Activated CD4-positive, alpha-beta memory T cell treated with anti-CD3 and anti-CD28 coated beads, Interleukin-2, amount 10 ng/mL, durations not matched to agents 7 days and 5 days (primary cell): ENCODE results near the gene MYO7A. TPM values are rescaled to one million over a fixed set of nuclear protein-coding genes. Genes with fewer than 3 reads are reported as not detected.

ENCODE experiments used
- CTCF ChIA-PET: fragments of 350-600 bp; sonication (Branson Sonifier 250); formaldehyde crosslinking; loops from one replicate; lab custom pipeline; 2021; ENCODE audit warnings: antibody characterized with exemption, inconsistent platforms; lab: Charles Lee
- POLR2A ChIA-PET: fragments of 350-600 bp; sonication (Branson Sonifier 250); formaldehyde crosslinking; loops from one replicate; lab custom pipeline; 2021; ENCODE audit warnings: antibody characterized with exemption; lab: Charles Lee
- DNase-seq: peaks from one replicate; pipeline ENCODE4 v3.0.0-alpha.2; 2020
- H3K27ac Mint-ChIP-seq: one replicate; pipeline ENCODE4 v1.8.0; 2021; ENCODE audit warnings: mild to moderate bottlenecking, mixed read lengths
- H3K27me3 Mint-ChIP-seq: one replicate; pipeline ENCODE4 v1.8.0; 2021; ENCODE audit warnings: mixed read lengths
- H3K36me3 Mint-ChIP-seq: one replicate; pipeline ENCODE4 v1.8.0; 2021; ENCODE audit warnings: low read depth, mixed read lengths
- H3K4me1 Mint-ChIP-seq: one replicate; pipeline ENCODE4 v1.8.0; 2021; ENCODE audit warnings: mixed read lengths
- H3K4me3 Mint-ChIP-seq: one replicate; pipeline ENCODE4 v1.8.0; 2021; ENCODE audit warnings: mild to moderate bottlenecking, mixed read lengths
- H3K9me3 Mint-ChIP-seq: one replicate; pipeline ENCODE4 v1.8.0; 2021; ENCODE audit warnings: mixed read lengths
- total RNA-seq, 2 experiments: library from RNA; stranded (reverse); gene quantifications; one replicate each; pipeline ENCODE4 v1.2.3, GENCODE V29; 2021

MYO7A gene
- total RNA-seq, 2 experiments from 2014 or later: 0.35 to 0.50 TPM

- H3K27ac Mint-ChIP-seq: no peak overlapping the region
- CTCF ChIA-PET: no interaction called here
Measured at GRCh38 chr11:77158041-77158695, 30.1 kb downstream of the MYO7A start.

DNA sequence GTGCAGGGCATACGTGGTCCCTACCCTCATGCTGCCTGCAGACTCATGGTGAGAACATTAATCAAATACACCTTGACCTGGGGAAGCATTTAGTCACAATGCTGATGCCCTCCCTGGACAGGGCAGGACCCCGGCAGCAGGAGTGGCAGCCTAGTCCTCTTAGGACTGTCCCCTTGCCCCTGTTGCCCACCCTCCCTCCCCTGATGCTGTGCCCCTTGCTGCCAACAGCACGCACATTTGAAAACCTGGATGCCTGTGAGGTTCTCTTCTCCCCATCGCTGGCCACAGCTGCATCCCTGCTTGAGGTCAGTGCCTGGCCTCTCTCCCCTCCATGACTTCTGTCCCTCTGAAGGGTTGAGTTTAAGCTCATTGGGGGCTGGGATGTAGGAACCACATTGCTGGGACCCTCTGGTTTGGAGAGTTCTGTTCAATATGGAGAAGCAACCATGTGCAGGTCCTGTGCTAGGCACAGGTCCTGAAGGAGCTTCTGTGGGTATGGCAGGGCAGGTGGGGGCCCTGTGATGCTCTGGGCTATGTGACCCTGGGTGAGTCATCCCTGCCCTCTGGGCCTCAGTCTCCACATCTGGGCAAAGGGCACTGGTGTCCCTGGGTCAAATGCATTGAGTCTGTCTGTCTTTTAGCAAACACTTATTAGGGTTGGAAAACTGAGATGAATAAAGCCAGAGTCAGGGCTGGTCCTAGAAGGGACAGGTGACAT is 31.3 kb downstream of the MYO7A start:
- ChIA-PET CTCF (no interaction called here), POLR2A (no interaction called here)
- DNase-seq: no peak
- no peak overlapping the region for H3K4me3 Mint-ChIP-seq
- H3K9me3 Mint-ChIP-seq: no peaks in the 10 kb centered on the region
- H3K36me3 Mint-ChIP-seq: no peaks in the 10 kb centered on the region
- H3K27ac Mint-ChIP-seq: no peak overlapping the region
- H3K4me1 Mint-ChIP-seq: peaks cover 10% of the 10 kb centered on the region
- peaks cover 2% of the 10 kb centered on the region for H3K27me3 Mint-ChIP-seq

More at GRCh38 chr11:77158041-77158695, 30.1 kb downstream of the MYO7A start:
- Mint-ChIP-seq H3K4me1 (peaks cover 19% of the 10 kb centered on the region), H3K36me3 (no peaks in the 10 kb centered on the region), H3K4me3 (no peak overlapping the region), H3K27me3 (no peaks in the 10 kb centered on the region), H3K9me3 (no peaks in the 10 kb centered on the region)
- no peak for DNase-seq
- POLR2A ChIA-PET: no interaction called here

DNA sequence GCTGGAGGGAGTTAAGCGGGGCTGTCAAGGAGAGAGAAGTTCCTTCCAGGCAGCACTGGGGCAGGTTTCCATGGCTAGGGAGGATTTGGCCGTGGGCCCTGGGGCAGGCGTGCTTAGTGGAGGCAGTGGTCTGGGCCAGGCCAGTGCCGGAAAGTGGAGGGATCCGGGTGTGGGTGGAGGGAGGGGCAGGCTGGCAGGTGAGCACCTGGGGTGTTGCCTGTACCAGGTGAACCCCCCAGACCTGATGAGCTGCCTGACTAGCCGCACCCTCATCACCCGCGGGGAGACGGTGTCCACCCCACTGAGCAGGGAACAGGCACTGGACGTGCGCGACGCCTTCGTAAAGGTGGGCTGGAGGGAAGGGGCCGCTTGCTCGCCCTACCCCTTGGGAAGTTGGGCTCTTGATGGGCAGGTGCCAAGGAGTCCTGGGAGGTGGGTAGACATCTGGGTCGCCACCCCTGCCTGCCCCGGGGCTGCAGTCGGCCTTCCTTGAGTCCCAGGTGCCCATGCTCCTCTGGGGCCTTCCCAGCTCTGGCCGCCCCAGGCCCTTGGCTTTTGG is 32.0 kb downstream of the MYO7A start:
- DNase-seq: no peak
- Mint-ChIP-seq H3K4me1 (peaks cover 4% of the 10 kb centered on the region), H3K9me3 (no peaks in the 10 kb centered on the region), H3K27ac (no peak overlapping the region), H3K36me3 (no peaks in the 10 kb centered on the region), H3K4me3 (no peak overlapping the region), H3K27me3 (peaks cover 2% of the 10 kb centered on the region)
- ChIA-PET POLR2A (no interaction called here), CTCF (no interaction called here)

GRCh38 chr11:77163271-77163670 is 35.2 kb downstream of the MYO7A start:
- no peaks in the 10 kb centered on the region for H3K36me3 Mint-ChIP-seq
- no peak overlapping the region for H3K27ac Mint-ChIP-seq
- H3K9me3 Mint-ChIP-seq: no peaks in the 10 kb centered on the region
- no peak overlapping the region for H3K4me3 Mint-ChIP-seq
- H3K4me1 Mint-ChIP-seq: no peaks in the 10 kb centered on the region
- no peak for DNase-seq
- ChIA-PET POLR2A (no interaction called here), CTCF (no interaction called here)
- peaks cover 2% of the 10 kb centered on the region for H3K27me3 Mint-ChIP-seq

DNA sequence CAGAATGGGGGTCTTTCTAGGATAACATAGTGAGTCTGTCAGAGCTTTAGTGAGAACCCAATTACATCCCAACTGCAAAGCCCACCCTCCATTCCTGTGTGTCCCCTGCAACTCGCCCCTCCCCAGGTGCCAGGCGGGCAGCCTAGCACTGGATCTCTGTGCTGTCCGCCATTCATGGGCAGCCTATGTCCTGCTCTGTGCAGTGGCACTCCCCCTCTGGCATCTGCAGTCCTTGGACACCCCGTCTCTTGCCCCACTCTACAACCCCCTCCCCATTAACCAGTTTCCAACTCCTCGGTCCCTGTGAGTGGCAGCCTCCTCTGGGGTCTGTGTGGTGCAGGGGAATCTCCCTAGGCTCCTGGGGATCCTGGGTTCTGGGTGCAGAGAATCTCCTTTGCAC is 37.0 kb downstream of the MYO7A start:
- ChIA-PET POLR2A (no interaction called here), CTCF (no interaction called here)
- H3K9me3 Mint-ChIP-seq: no peaks in the 10 kb centered on the region
- no peaks in the 10 kb centered on the region for H3K36me3 Mint-ChIP-seq
- H3K27me3 Mint-ChIP-seq: peaks cover 2% of the 10 kb centered on the region
- H3K4me1 Mint-ChIP-seq: no peaks in the 10 kb centered on the region
- no peak overlapping the region for H3K27ac Mint-ChIP-seq
- no peak for DNase-seq
- H3K4me3 Mint-ChIP-seq: no peak overlapping the region

DNA sequence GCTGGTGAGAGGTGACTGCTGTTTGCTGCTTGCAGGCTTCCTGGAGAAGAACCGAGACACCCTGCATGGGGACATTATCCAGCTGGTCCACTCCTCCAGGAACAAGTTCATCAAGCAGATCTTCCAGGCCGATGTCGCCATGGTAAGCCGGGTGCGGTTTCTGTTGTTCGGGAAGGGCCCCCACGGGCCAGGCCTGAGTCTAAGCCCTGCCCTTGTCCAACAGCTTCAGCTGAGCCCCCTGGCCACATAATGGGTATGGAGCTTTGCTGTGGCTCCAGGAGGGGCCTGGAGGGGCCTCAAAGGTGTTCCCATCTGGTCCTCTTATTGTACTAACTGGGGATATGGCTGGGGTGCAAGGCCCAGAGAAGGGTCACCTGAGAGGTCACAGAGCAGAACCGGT is 38.0 kb downstream of the MYO7A start:
- CTCF ChIA-PET: interaction anchor here (1.2 kb wide), 1 partner anchor 75 kb away, joined by 3 read pairs; no protein-coding TSS in a partner anchor
- Mint-ChIP-seq H3K4me1 (no peaks in the 10 kb centered on the region), H3K4me3 (no peak overlapping the region), H3K27me3 (peaks cover 2% of the 10 kb centered on the region), H3K27ac (no peak overlapping the region), H3K36me3 (no peaks in the 10 kb centered on the region), H3K9me3 (no peaks in the 10 kb centered on the region)
- DNase-seq: no peak
- POLR2A ChIA-PET: no interaction called here

DNA sequence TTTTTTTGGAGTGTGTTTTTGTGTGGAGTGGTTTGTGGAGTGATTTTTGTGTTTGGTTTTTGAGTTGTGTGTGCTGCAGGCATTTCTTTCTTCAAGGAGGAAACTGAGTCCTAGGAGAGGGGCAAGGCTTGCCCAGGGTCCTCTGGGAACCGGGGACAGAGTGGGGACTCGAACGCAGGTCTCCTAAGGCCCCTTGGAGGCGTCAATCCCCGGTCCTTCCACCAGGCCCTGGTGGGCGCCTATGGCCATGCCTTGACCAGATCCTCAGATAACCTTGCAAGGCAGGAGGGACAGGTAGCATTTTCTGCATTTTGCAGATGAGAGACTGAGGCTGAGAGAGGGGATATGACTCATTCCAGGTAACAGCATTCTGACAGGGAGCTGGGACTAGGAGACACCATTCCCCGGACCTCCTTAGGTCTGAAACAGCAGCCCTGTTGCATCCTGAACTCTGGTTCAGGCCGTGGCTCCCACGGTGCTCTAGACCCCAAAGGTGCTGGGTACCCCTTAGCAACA is 39.1 kb downstream of the MYO7A start:
- Mint-ChIP-seq H3K36me3 (no peaks in the 10 kb centered on the region), H3K9me3 (no peaks in the 10 kb centered on the region), H3K27ac (no peak overlapping the region), H3K4me1 (no peaks in the 10 kb centered on the region), H3K27me3 (peaks cover 2% of the 10 kb centered on the region), H3K4me3 (no peak overlapping the region)
- no peak for DNase-seq
- CTCF ChIA-PET: interaction anchor here (0.7 kb wide), 1 partner anchor 40 kb away, joined by 4 read pairs; the partner anchor contains the start of gene MYO7A
- POLR2A ChIA-PET: no interaction called here

GRCh38 chr11:77167791-77168190 is 39.7 kb downstream of the MYO7A start:
- Mint-ChIP-seq H3K4me3 (no peak overlapping the region), H3K27me3 (peaks cover 2% of the 10 kb centered on the region), H3K27ac (no peak overlapping the region), H3K4me1 (no peaks in the 10 kb centered on the region), H3K36me3 (no peaks in the 10 kb centered on the region), H3K9me3 (no peaks in the 10 kb centered on the region)
- POLR2A ChIA-PET: no interaction called here
- CTCF ChIA-PET: interaction anchor here (0.7 kb wide), 1 partner anchor 40 kb away, joined by 4 read pairs; the partner anchor contains the start of gene MYO7A
- no peak for DNase-seq

- Mint-ChIP-seq H3K36me3 (no peaks in the 10 kb centered on the region), H3K27ac (no peak overlapping the region), H3K27me3 (no peaks in the 10 kb centered on the region), H3K9me3 (no peaks in the 10 kb centered on the region), H3K4me1 (no peaks in the 10 kb centered on the region), H3K4me3 (no peak overlapping the region)
- POLR2A ChIA-PET: no interaction called here
- no peak for DNase-seq
- CTCF ChIA-PET: no interaction called here
Measured at GRCh38 chr11:77170107-77170506, 42.1 kb downstream of the MYO7A start.

DNA sequence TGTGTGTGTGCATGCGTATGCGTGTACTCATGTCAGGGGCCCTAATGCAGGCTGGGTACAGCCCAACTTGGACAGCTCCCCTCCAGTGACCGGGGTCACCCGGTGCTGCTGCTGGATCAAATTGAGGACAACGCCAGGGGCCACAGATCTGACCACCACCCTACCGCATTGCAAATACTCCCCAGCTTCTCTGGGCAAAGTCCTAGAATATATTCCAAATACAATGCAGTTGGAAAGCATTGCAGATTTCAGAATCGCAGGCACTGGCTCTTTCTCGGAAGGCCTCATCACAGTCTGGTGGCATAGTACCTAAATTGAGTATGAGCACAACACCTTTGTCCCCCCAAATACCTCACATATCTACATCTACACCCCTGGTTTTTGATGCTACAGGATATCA is 43.2 kb downstream of the MYO7A start:
- Mint-ChIP-seq H3K9me3 (no peaks in the 10 kb centered on the region), H3K4me3 (no peak overlapping the region), H3K36me3 (no peaks in the 10 kb centered on the region), H3K27ac (no peak overlapping the region), H3K27me3 (no peaks in the 10 kb centered on the region), H3K4me1 (no peaks in the 10 kb centered on the region)
- no peak for DNase-seq
- POLR2A ChIA-PET: no interaction called here
- CTCF ChIA-PET: interaction anchor here (0.9 kb wide), 1 partner anchor 44 kb away, joined by 3 read pairs; the partner anchor contains the start of gene MYO7A

DNA sequence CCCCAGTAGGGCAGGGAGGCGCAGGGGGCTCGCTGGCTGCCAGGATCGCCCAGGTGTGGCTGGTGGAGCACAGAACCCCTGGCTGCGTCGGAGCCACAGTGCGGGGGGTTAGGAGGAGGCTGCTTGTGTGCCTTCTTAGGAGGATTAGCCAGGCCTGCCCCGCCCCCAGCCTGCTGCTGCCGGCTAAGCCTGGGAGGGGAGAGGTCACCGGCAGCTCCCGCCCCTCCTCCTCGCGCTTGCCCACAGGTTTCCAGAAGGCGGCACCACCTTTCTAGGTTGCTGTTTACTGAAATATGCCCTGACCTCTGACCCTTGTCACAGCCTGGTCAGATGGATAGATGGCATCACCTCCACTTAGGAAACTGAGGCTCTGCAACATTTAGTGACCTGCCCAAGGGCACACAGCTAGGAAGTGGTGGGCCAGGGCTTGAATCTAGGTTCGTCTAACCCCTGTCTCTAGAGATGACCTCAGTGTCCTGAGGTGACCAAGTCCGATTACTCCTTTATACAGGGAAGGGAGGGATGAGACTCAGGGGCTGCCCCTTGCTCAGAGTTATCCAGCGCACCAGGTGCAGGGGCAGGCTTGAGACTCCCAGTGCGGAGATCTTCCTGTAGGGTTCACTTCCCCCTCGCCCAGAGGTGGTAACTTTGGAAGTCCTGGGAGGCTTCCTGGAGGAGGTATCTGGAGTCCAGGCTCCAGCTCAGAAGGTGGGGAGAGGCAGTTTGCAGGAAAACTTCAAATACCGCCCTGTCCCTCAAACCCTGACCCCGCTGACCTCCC is 44.0 kb downstream of the MYO7A start:
- DNase-seq: no peak
- ChIA-PET CTCF (no interaction called here), POLR2A (no interaction called here)
- H3K27me3 Mint-ChIP-seq: no peaks in the 10 kb centered on the region
- H3K4me3 Mint-ChIP-seq: no peak overlapping the region
- H3K36me3 Mint-ChIP-seq: no peaks in the 10 kb centered on the region
- no peak overlapping the region for H3K27ac Mint-ChIP-seq
- no peaks in the 10 kb centered on the region for H3K4me1 Mint-ChIP-seq
- no peaks in the 10 kb centered on the region for H3K9me3 Mint-ChIP-seq

DNA sequence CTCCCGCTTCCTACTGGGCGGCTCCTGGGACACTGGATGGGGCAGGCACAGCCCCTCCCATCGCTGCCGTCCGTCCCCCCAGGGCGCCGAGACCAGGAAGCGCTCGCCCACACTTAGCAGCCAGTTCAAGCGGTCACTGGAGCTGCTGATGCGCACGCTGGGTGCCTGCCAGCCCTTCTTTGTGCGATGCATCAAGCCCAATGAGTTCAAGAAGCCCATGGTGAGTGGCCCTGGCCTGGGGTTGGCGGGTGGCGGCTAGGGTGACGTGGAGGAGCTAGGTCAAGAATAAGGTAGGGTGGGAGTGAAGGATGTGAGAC is 44.6 kb downstream of the MYO7A start:
- POLR2A ChIA-PET: no interaction called here
- no peaks in the 10 kb centered on the region for H3K4me1 Mint-ChIP-seq
- H3K4me3 Mint-ChIP-seq: no peak overlapping the region
- H3K36me3 Mint-ChIP-seq: no peaks in the 10 kb centered on the region
- no peaks in the 10 kb centered on the region for H3K27me3 Mint-ChIP-seq
- H3K9me3 Mint-ChIP-seq: no peaks in the 10 kb centered on the region
- DNase-seq: no peak
- H3K27ac Mint-ChIP-seq: no peak overlapping the region
- CTCF ChIA-PET: no interaction called here

DNA sequence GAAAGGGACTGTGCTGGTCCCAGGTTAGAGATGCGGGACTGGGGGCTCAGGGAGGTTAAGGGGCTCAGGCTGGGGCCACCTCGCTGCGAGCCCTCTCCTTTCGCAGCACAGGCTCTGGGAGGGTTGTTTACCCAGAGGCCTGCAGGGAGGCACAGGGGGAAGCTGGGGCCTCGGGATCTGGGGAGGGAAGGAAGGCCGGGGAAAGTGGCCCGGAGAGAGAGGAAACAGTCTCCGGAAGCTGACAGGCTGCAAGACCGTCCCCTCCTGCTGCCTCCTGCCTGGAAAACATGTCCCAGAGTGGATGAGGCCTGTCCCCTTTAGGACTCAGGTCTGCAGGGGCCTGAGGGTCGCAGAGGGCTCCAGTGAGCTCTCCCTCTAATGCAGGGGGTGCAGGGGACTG is 45.4 kb downstream of the MYO7A start:
- CTCF ChIA-PET: interaction anchor here (3.2 kb wide), 1 partner anchor 46 kb away, joined by 11 read pairs; the partner anchor contains the start of gene MYO7A

More for the DNA sequence above, 45.4 kb downstream of the MYO7A start:
- Mint-ChIP-seq H3K27ac (no peak overlapping the region), H3K27me3 (no peaks in the 10 kb centered on the region), H3K4me3 (no peak overlapping the region), H3K4me1 (no peaks in the 10 kb centered on the region), H3K36me3 (no peaks in the 10 kb centered on the region), H3K9me3 (no peaks in the 10 kb centered on the region)
- DNase-seq: no peak
- POLR2A ChIA-PET: no interaction called here
